Measurements from ENCODE around the gene SLC25A26. TPM values are rescaled to one million over a fixed set of nuclear protein-coding genes. Genes with fewer than 3 reads are reported as not detected.

SLC25A26 gene
- total and polyA plus RNA-seq, 8 donors = 5.1 to 13.6 (median 9.9) TPM

GRCh38 chr3:66404903-66405700, 184.3 kb downstream of the SLC25A26 start:
- FAIRE-seq (no peak), DNase-seq (peak in 1 of 6 donors; percentile 57), ATAC-seq (no peak)
- intact Hi-C loops (cut with DNase I) = loop anchor here in 2 of 3 donors (5.0 to 10.0 kb wide), 2 partner anchors 320 to 412 kb away; no protein-coding TSS in a partner anchor
- H3K27ac ChIP-seq = peak overlapping the region in 1 of 4 donors; percentile 17
- TF ChIP-seq CTCF (IDR thresholded peaks at IDR 0.05) = no peak
- no peaks in the 10 kb centered on the region for H3K9me3 ChIP-seq
- H3K4me3 ChIP-seq = no peak overlapping the region
- peaks cover 3 to 27% (median 23%) of the 10 kb centered on the region in 3 donors for H3K4me1 ChIP-seq
- peaks cover 2 to 60% (median 29%) of the 10 kb centered on the region in 3 donors for H3K36me3 ChIP-seq
- 87 to 91% methylated on average over 32 of the region's 32 CpGs for WGBS, 2 donors
- no peaks in the 10 kb centered on the region for H3K27me3 ChIP-seq

- 78 to 89% methylated on average over 11 of the region's 11 CpGs for WGBS, 2 donors
- no peak for TF ChIP-seq CTCF (IDR thresholded peaks at IDR 0.05)
- DNase-seq (peak in 1 of 6 donors; percentile 56), FAIRE-seq (no peak), ATAC-seq (no peak)
- Histone ChIP-seq H3K4me3 (no peak overlapping the region), H3K36me3 (peaks cover 2 to 66% (median 32%) of the 10 kb centered on the region in 3 donors), H3K27me3 (no peaks in the 10 kb centered on the region), H3K4me1 (peaks cover 3 to 27% (median 23%) of the 10 kb centered on the region in 3 donors), H3K9me3 (no peaks in the 10 kb centered on the region), H3K27ac (no peak overlapping the region)
- intact Hi-C loops (cut with DNase I) = loop anchor here in 2 of 3 donors (5.0 to 10.0 kb wide), 2 partner anchors 319 to 412 kb away; no protein-coding TSS in a partner anchor
Measured at GRCh38 chr3:66405701-66406091, 184.9 kb downstream of the SLC25A26 start.

- Histone ChIP-seq H3K4me1 (peaks cover 3 to 22% (median 21%) of the 10 kb centered on the region in 3 donors), H3K4me3 (no peak overlapping the region), H3K36me3 (peaks cover 2 to 71% (median 37%) of the 10 kb centered on the region in 3 donors), H3K27ac (no peak overlapping the region), H3K9me3 (no peaks in the 10 kb centered on the region), H3K27me3 (no peaks in the 10 kb centered on the region)
- TF ChIP-seq CTCF (IDR thresholded peaks at IDR 0.05) = no peak
- intact Hi-C loops (cut with DNase I) = loop anchor here in 2 of 3 donors (5.0 to 10.0 kb wide), 2 partner anchors 319 to 411 kb away; no protein-coding TSS in a partner anchor
- WGBS, 2 donors = 61 to 66% methylated on average over 5 of the region's 5 CpGs
- FAIRE-seq (no peak), ATAC-seq (no peak), DNase-seq (peak in 1 of 6 donors; percentile 30)
Measured at GRCh38 chr3:66406163-66406562, 185.4 kb downstream of the SLC25A26 start.

GRCh38 chr3:66406831-66407610, 186.2 kb downstream of the SLC25A26 start:
- H3K4me3 ChIP-seq = no peak overlapping the region
- ATAC-seq (no peak), DNase-seq (peak in 1 of 6 donors; percentile 45), FAIRE-seq (no peak)
- H3K9me3 ChIP-seq = no peaks in the 10 kb centered on the region
- peaks cover 3 to 18% (median 17%) of the 10 kb centered on the region in 3 donors for H3K4me1 ChIP-seq
- H3K27me3 ChIP-seq = no peaks in the 10 kb centered on the region
- H3K36me3 ChIP-seq = peaks cover 2 to 77% (median 41%) of the 10 kb centered on the region in 3 donors
- H3K27ac ChIP-seq = no peak overlapping the region
- WGBS, 2 donors = 72 to 73% methylated on average over 17 of the region's 17 CpGs
- no peak for TF ChIP-seq CTCF (IDR thresholded peaks at IDR 0.05)
- intact Hi-C loops (cut with DNase I) = loop anchor here in 2 of 3 donors (5.0 to 10.0 kb wide), 2 partner anchors 318 to 410 kb away; no protein-coding TSS in a partner anchor

Data from pancreas (tissue), 10 donors.